ENCODE measurements around the gene NOL4.
"Not testable (repeated sequence)": the region's sequence is repeated elsewhere in the genome, so short reads cannot be mapped to it uniquely, and the experiment has no call there.

NOL4 gene, protein sequence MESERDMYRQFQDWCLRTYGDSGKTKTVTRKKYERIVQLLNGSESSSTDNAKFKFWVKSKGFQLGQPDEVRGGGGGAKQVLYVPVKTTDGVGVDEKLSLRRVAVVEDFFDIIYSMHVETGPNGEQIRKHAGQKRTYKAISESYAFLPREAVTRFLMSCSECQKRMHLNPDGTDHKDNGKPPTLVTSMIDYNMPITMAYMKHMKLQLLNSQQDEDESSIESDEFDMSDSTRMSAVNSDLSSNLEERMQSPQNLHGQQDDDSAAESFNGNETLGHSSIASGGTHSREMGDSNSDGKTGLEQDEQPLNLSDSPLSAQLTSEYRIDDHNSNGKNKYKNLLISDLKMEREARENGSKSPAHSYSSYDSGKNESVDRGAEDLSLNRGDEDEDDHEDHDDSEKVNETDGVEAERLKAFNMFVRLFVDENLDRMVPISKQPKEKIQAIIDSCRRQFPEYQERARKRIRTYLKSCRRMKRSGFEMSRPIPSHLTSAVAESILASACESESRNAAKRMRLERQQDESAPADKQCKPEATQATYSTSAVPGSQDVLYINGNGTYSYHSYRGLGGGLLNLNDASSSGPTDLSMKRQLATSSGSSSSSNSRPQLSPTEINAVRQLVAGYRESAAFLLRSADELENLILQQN

DNA sequence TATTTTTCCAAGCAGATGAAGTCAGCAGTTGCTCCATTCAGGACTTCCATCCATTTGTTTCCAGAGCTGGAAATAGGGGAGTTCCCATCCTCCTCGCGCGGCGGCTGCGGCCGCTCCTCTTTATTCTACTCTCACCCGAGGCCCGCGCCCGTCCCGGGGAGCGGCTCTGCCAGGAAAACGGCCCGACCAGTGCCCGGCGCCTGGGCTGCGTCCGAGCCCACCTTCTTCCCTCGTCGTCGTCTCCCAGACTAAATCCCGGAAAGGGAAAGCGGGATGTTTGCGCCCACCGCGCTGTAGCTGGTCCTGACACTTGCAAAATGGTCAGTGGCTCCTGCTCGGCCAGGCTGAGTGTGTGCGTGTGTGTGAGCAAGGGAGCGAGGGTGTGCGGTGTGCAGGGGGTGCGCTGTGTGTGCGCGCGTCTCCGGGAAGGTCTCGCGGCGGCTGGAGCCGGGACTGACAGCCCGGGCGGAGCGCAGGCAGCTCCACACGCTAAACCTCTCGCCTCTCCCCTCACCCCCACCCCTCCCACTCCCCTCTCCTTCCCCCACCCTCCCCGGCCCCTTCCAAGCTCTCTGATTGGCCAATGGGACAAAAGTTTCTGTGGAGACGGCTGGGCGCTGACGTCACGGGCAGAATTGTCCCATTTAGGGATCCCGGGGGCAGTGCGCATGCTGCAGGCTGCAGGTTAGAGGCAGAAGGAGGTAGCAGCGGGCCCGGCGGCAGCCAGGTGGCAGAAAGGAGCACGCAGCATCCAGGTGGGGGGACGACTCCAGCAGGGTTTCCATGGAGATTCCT, at the start of gene NOL4:
TSS of gene NOL4 (minus strand) at position 491 of the 795 bp plus-strand sequence. CDS start 1,660 bp downstream, outside the sequence.
- peak; percentile 100 for DNase-seq

DNA sequence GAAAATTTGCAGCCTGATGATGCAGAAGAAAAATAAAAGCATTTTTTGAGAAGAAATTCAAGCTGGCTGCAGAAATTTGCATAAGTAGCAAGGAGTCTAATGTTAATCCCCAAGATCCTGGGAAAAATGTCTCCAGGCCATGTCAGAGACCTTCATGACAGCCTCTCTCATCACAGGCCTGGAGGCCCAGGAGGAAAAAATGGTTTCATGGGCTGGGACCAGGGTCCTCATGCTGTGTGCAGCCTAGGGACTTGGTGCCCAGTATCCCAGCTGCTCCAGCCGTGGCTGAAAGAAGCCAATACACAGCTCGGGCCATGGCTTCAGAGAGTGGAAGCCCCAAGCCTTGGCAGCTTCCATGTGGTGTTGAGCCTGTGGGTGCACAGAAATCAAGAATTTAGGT, 41.3 kb upstream of the NOL4 start:
- not testable (repeated sequence) for DNase-seq

DNA sequence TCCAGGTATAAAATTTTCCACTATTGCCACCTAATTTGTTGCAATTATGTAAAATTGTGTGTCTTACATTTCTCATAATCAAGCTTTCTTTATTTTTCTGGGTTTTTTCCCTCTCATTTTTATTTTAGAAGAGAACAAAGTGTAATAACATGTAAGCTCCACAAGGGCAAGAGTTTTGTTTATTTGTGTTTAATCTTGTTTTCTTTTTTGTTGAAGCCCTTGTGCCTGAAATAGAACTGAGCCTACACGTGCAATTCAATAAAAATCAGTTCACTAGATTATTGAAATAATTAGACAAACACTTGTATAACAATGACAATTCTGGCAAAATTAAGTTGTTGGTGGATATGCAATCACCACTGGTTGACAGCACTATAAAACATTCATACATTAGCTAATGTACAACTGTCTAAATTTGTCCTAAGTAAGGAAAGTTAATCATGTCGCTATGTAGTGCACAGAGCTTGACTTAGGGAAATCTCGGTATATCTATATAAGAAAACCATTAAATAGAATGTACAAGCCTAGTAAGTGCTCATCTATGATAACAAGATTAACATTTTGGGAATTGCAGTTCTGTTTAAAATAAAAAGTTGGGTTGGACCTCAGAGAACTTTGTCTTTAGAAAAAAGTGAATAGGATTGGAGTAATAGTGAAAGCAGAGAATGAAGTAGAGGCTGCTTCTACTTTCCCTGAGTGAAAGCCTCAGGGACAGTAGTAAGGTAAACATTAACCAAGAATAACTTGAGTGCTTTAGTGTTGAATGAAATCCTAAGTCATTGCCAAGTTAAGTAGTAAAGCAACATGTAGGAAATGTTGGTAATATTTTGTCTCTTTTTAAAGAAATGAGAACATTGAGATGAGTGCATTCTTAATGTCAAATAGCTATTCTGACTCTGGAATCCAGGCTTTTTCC, 37.4 kb upstream of the NOL4 start:
- no peak for DNase-seq

DNA sequence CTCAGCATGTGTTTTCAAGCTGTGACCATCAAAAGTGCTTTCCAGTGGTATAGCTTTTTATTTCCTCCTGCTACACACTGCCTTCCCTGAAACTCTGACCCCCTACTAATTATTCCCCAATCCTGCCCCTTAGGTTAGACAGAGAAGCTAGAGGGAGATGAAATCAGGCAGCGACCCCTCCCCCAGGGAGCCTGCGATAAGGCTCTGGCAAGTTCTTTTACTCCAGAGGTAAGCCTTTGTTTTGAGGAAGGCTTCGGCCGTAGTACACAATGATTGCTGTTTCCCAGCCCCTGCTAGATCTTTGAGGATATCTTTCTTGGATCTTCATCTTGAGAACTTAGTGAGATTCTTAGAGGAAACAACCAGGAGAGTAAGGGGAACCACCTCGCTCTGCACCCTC, 33.5 kb upstream of the NOL4 start:
- peak; percentile 46 for DNase-seq

DNA sequence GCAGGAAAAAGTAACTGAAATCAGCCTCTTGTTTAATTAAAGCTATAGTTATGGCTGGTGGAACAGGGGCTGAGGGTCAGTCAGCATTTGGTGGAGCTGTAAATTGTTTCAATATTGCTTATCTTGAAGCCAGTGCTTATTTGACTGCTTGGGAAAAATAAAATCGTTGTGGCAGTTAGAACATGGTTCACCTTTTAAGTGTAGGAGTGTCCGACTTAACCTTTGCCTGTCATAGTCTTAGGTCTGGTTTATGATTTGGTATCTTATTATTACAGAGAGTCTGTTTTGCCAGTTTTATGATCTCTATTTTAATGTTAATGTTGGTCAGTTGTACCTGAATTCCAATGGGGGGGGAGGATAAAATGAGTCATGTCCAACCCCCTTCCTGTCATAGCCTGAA, 27.2 kb upstream of the NOL4 start:
- no peak for DNase-seq

DNA sequence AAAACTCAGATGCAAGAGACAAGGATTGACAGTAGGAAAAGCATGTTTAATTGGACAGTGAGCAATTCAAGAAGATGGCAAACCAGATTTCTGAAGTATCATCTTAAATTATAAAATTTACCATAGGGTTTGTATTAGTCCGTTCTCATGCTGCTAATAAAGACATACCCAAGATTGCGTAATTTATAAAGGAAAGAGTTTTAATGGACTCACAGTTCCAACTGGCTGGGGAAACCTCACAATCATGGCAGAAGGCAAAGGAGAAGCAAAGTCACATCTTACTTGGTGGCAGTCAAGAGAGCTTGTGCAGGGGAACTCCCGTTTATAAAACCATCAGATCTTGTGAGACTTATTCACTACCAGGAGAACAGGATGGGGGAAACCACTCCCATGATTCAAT, 24.0 kb upstream of the NOL4 start:
- no peak for DNase-seq

DNA sequence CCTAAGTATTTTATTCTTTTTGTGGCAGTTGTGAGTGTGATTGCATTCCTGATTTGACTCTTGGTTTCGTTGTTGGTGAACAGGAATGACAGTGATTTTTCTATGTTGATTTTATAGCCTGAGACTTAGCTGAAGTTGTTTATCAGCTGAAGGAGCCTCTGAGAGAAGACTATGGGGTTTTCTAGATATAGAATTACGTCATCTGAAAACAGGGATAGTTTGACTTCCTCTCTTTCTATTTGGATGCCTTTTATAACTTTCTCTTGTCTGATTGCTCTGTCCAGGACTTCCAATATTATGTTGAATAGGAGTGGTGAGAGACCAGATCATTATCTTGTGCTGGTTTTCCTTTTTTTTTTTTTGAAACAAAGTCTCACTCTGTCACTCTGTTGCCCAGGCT, 18.0 kb upstream of the NOL4 start:
- no peak for DNase-seq

DNA sequence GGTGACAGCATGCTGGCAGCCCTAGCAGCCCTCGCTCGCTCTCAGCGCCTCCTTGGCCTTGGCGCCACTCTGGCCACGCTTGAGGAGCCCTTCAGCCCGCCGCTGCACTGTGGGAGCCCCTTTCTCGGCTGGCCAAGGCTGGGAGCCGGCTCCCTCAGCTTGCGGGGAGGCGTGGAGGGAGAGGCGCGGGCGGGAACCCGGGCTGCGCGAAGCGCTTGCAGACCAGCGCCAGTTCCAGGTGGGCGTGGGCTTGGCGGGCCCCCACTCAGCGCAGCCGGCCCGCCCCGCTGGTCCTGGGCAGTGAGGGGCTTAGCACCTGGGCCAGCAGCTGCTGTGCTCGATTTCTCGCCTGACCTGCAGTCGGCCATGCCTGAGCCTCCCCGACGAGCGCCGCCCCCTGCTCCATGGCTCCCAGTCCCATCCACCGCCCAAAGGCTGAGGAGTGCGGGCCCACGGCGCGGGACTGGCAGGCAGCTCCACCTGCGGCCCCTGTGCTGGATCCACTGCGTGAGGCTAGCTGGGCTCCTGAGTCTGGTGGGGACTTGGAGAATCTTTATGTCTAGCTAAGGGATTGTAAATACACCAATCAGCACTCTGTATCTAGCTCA, 9.2 kb upstream of the NOL4 start:
- not testable (repeated sequence) for DNase-seq

DNA sequence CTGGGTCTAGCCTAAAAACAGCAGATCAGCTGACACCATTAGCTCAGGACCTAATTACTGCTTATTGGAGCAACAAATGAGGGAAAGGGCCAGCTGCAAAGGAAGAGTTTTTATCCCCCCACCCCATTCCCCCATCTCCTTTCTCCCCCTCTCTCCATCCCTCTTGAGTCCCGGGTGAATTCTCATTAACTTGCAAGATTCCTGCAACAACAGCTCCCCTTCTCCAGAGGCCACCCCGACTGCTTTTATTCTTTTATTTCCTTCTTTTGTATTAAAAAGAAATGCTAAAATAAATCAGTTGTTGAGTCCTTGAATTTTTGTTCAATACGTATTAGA, 473 bp upstream of the NOL4 start:
- no peak for DNase-seq

DNA sequence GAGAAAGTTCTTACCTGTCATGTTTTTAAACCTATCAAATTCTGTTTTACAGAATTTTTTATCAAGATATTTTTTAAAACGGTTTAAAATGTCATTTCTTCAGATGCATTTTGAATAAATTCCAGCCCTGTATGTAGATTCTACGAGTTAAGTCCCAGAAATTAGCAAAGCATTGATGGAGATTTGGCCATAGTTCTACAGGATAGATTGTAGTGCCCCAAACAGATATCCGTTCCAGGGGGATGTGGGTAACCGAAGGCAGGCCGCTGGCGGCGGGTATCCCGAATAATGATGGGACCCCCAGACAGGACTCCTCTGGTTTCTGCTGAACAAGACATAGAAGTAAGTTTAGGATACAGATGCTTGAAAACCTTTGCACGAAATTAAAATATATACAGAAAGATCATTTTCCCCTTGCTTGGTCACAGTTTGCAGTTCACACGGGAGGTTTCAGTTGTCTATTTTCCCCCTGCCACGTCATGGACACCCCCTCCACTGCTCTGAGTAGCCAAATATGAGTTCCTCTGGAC, 755 bp downstream of the NOL4 start:
- DNase-seq: peak; percentile 79

DNA sequence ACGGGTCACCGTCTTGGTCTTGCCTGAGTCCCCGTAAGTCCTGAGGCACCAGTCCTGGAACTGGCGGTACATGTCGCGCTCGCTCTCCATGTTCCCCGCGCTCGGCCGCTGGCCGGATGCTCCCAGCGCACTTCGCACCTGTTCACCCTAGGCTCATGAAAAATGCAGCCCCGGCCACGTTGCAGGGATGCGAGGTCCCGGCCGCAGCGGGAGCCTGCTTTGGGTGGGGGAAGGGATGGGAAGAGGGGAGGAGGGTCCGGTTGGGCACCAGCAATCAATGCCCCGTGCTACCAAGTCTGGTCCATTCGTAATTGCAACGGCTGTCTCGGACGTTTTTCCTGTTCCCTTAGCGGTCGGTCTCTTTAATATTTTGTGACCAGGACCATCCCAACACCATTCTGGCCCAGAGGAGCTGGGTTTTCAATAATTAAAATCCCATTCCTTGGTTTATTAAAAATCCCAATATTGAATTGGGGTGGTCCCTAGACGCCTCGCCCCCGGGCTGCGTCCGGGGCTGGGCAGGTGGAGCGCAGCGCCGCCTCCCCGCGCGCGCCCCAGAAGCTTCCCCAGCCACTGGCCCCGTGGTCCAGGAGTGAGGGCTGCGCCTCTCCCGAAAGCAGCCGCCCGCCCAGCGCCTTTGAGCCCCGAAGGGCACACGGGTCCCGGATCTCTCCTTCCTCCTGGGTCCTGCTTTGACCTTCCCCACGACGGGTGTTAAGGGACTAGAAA, 1.4 kb downstream of the NOL4 start:
- peak; percentile 97 for DNase-seq

DNA sequence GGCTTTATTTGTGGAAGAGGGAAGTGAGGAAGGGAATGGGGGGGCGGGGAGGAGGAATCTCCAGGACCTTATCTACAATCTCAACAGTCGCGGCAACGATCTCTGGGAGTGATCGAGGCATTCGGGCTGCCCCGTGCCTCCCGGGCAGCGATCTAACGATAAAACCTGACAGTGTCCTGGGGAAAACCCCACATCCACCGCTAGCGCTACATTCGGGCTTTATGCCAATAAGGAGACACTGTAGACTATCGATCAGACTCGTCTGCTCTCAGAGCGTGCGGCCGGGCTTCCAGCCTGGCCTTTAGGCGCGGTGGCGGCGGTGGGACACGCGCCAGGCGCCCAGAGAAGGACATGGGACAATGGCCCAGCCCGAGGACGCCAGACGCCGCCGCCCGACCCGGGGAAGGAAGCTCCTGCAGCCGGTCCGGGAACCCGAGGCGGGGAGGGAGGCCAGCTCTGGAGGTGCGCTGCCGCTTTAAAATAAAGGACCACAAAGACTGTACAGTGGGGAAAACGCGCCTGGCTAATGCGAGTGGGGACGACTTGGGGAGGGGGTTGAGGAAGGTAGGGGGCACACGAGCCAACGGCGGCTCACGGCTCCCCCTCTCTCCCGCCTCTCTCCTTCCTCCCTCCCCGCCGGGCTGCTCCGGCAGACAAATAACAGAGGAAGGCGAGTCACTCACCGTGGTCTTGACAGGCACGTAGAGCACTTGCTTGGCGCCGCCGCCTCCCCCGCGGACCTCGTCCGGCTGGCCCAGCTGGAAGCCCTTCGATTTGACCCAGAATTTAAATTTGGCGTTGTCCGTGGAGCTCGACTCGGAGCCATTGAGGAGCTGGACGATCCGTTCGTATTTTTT, 2.2 kb downstream of the NOL4 start:
- DNase-seq: peak; percentile 98

DNA sequence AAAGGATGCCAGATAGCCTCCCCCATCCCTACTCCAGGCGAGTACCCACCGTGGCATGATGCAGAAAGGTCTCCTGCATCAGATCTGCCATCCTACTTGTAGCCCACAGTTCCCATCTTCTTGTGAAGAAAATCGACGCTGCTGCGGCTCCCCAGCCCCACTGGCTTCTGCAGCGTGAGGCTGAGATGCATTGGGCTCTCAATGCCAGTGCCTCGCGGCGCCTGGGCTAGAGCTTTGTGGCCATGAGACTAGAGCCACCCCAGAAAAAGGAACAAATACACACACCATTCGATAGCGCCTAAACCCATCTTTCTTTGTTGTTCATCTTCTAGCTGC, 2.8 kb downstream of the NOL4 start:
- DNase-seq: peak; percentile 95

DNA sequence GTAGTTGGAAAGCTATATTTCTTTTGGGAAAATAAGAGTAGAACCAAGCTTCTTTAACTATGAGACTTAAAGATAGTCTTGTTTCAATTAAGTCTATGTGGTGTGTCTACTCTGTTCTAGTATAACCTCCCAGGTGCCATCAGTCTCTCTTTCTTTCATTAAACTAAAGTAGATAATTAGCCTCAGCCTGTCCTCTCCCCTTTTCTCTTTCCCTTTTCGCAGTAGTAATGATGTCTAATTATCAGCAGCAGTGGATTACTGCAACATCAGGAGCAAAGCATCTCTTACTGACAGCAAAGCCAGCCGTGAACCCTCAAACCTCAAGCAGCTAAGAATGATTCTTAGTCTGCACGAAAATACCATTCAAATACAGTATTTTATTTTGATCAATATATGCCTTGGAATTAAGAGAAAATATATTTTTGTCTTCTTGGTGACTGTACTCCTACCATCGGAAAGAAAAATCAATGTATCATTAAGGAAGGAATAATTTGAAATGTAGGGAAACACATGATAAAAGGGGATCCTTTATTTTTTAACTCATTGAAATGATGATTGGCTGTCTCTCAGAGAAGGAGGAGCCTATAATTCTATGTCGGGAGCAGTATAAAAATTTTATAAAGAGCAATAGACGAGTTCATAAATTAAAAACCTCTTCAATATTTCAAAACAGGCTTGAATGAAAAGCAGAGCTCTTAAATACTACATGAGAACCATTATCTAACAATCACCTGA, 4.5 kb downstream of the NOL4 start:
- DNase-seq: peak; percentile 91

DNA sequence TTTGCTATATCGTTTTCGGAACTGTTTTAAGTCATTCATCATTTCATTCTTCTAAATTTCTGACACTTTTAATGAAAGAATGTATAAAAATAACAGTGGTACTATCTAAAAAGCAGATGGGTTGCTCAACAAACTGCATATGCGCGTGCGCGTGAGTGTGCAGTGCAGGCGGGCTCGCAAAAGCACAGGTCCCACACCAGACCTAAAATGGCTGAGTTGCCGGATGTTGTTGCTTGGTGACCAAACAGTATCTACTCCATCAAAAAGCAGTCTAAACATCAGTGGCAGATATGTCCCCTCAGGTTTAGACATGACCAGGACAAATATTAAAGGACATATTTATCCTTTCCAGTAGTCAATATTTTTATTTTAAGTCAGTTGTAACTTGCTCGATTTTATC, 5.1 kb downstream of the NOL4 start:
- DNase-seq: peak; percentile 95

DNA sequence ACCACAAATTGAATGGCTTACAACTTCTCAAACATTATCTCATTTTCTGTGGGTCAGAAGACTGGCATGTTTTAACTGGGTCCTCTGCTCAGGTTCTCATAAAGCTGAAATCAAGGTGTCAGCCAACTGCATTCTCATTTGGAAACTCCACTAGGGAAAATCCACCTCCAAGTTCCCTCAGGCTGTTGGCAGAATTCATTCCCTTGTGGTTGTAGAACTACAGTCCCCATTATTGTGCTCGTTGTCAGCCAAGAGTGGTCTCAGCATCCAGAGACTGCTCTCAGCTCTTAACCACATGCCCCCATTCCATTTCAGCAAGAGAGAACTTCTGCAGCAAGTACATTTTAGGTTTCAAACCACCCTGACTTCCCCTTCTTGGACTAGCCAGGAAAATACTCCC, 12.2 kb downstream of the NOL4 start:
- peak; percentile 63 for DNase-seq

DNA sequence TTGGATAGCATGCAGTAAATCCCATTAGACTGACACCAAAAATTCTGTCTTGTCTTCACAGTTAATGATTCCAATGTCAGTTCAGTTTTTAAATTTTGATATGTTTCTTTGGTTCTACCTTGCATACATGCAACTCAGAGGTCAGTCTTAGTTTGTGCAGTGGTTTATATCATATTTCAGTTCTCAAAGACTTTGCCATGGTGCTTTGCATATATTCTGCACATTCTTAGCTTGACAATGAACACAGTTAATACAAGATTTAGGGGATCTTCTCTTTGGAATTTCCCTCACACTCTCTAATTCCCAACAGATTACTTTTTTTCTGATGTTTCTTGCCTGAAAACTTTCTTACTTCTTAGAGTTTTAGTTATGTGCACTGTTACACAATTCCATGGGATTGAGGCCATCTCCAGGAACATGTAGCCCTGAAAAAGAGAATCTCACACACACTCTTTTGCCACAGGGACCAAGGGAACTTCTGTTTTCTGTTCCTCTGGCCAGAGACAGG, 17.3 kb downstream of the NOL4 start:
- DNase-seq: no peak

DNA sequence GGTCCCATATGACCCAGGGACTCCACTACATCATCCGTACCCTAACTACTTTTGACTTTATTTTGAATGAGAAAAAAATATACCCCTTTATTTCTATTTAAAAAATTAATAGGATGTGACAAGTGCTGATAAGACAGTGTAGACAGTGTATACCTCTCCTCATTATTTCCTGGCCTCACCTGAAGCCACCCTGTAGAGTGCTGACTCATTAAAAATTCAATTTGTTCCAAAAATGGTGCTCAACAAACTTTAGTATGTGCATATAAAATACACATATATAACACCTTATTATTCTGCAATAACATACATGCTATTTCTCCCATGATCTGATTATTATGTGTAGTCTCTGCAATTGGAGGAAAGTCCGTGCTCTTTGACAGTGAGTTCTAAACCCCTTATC, 20.8 kb downstream of the NOL4 start:
- no peak for DNase-seq

DNA sequence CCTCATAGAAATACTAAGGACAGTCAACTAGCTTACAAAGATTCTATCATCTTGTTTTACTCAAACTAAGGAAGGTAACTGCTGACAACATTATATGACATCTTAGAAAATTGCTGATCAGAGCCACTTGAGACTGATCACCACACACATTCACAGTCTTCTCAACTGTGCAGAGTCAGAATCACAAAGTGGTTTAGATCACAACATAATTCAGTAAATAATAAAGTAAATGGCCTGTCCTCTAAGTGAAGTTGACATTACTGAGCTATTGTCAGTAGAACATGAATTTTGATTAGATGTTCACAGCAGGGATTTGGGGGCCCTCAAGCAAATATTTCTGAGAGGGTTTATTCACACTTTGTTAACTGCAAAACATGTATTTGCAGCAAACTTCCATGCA, 28.5 kb downstream of the NOL4 start:
- peak; percentile 65 for DNase-seq

DNA sequence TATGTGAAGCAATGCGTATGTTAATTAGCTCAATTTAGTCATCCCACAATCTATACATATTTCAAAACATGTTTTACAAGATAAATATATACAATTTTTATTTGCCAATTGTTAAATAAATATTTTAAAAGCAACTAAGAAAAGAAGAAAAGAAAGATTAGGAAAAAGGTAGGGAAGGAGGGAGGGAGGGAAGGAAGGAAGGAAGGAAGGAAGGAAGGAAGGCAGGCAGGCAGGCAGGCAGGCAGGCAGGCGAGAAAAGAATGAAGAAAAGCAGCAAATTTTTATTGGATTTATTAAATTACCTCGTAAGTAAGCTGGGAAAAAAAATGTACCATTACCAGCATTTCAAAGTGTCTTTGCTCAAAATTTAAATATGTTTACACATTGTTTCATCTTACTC, 30.5 kb downstream of the NOL4 start:
- DNase-seq: no peak

Data from NCI-H69 (cell line).